GM12874 (cell line): ENCODE measurements around the gene DHRSX.

Experiments used
- TF ChIP-seq, protein P1 (sequence below): IDR thresholded peaks from 2 replicates; pipeline ENCODE4 v1.5.1; 2011; ENCODE audit warnings: low read depth, mild to moderate bottlenecking, control low read depth, low read length, moderate library complexity; ENCODE audit not compliant: insufficient read depth

DHRSX gene

DNA sequence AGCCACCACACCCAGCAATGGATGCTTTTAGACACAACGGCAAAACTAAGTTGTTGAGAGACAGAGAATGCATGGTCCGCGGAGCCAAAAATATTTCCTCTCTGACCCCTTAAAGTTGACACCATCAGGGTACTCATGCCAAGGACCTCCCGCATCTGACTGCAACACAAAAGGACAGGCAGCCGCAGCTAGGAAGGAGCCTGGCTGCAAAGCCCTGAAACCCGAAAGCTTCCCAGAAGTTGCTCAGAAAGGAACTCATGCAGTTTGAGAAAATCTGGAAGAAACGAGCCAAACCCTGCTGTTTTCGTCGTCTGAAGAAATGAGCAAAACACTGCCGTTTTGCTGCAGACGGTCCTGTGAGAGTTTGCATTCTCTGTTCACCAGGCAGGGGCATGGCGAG lies 16.5 kb downstream of the DHRSX start:
- TF ChIP-seq, protein P1, sequence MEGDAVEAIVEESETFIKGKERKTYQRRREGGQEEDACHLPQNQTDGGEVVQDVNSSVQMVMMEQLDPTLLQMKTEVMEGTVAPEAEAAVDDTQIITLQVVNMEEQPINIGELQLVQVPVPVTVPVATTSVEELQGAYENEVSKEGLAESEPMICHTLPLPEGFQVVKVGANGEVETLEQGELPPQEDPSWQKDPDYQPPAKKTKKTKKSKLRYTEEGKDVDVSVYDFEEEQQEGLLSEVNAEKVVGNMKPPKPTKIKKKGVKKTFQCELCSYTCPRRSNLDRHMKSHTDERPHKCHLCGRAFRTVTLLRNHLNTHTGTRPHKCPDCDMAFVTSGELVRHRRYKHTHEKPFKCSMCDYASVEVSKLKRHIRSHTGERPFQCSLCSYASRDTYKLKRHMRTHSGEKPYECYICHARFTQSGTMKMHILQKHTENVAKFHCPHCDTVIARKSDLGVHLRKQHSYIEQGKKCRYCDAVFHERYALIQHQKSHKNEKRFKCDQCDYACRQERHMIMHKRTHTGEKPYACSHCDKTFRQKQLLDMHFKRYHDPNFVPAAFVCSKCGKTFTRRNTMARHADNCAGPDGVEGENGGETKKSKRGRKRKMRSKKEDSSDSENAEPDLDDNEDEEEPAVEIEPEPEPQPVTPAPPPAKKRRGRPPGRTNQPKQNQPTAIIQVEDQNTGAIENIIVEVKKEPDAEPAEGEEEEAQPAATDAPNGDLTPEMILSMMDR: no peak

DNA sequence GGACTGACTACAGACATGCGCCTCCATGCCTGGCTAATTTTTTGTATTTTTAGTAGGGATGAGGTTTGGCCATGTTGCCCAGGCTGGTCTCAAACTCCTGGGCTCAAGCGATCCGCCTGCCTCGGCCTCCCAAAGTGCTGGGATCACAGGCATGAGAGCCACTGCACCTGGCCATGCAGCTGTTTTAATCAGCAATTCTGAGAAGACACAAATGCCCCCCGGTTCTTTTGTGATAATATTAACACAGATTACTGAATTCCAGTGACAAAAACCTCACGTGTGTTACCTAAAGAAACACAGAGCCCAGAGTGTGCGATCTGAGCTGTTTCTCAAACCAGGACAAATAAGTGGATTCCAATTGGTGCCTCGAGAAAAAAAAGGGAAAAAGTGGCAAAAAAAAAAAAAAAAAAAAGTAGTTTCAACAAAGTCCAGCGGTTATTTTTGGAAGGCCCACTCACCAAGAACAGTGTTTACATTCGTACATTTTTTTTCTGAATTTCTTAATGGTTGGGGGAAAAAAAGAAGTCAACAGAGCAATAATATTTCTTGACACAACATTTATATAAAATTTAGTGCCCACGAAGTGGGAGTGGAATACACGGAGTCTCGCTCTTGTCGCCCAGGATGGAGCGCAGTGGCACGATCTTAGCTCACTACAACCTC lies 17.2 kb downstream of the DHRSX start:
- TF ChIP-seq, protein P1: no peak

DNA sequence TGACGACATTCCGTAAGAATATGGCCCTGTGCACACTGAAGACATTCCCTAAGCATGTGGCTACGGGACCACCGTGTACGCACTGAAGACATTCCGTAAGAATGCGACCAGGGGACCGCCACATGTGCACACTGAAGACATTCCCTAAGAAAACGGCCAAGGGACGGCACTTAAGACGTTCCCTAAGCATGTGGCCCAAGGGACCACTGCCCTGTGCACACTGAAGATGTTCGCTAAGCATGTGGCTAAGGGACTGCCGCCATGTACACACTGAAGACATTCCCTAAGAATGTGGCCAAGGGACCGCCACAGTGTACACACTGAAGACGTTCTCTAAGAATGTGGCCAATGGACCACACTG lies 21.4 kb downstream of the DHRSX start:
- TF ChIP-seq, protein P1: no peak

DNA sequence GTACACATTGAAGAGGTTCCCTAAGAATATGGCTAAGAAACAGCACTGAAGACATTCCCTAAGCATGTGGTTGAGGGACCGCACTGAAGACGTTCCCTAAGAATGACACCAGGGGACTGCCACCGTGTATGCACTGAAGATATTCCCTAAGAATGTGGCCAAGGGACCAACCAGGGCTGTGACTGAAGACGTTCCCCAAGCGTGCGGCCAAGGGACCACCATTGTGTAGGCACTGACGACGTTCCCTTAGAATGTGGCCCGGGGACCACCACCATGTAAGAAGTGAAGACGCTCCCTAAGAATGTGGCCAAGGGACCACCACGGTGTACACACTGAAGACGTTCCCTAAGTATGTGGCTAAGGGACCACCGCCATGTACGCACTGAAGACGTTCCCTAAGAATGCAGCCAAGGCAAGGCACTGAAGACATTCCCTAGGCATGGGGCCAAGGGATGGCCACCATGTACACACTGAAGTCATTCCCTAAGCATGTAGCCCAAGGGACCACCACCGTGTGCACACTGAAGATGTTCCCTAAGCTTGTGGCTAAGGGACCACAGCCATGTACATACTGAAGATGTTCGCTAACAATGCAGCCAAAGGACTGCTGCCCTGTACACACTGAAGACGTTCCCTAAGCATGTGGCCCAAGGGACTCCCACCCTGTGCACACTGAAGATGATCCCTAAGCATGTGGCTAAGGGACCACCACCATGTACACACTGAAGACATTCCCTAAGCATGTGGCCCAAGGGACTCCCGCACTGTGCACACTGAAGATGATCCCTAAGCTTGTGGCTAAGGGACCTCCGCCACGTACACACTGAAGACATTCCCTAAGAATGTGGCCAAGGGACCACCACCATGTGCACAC lies 22.0 kb downstream of the DHRSX start:
- TF ChIP-seq, protein P1: no peak

DNA sequence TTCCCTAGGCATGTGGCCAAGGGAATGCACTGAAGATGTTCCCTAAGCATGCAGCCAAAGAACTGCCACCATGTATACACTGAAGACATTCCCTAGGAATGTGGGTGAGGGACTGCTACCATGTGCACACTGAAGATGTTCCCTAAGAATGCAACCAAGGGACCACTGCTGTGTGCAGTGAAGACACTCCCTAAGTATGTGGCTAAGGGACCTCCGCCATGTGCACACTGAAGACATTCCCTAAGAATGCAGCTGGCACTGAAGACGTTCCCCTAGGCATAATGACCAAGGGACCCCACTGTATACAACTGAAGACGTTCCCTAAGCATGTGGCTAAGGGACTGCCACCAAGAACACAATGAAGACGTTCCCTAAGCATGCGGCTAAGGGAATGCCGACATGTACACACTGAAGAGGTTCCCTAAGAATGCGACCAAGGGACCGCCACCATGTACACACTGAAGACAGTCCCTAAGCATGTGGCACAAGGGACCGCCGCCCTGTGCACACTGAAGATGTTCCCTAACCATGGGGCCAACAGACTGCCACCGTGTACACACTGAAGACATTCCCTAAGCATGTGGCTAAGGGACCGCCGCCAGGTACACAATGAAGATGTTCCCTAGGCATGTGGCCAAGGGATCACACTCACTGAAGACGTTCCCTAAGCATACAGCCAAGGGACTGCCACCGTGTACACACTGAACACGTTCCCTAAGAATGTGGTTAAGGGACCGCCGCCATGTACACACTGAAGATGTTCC lies 25.6 kb downstream of the DHRSX start:
- TF ChIP-seq, protein P1: no peak

DNA sequence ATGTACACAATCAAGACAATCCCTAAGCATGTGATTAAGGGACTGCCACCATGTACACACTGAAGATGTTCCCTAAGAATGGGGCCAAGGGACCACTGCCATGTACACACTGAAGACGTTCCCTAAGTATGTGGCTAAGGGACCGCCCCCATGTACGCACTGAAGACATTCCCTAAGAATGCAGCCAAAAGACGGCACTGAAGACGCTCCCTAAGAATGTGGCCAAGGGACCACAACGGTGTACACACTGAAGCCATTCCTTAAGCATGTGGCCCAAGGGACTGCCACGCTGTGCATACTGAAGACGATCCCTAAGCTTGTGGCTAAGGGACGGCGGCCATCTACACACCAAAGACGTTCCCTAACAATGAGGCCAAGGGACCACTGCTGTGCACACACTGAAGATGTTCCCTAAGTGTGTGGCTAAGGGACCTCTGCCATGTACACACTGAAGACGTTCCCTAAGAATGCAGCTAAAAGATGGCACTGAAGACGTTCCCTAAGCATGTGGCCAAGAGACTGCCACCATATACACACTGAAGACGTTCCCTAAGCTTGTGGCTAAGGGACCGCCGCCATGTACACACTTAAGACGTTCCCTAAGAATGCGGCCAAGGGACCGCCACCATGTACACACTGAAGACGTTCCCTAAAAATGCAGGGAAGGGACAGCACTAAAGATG lies 26.4 kb downstream of the DHRSX start:
- TF ChIP-seq, protein P1: no peak

DNA sequence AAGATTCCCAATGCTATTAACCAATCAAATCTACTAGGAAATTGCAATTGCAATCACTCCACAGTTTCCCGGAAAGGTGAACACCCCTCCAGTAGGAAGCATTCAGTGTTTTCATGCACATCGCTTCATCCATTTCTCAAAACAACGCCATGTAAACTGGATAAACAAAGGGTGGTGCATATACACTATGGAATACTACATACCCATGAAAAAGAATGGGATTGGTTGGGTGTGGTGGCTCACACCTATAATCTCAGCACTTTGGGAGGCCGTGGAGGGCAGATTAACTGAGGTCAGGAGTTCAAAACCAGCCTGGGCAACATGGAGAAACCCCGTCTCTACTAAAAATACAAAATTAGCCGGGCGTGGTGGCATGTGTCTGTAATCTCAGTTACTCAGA lies 29.1 kb downstream of the DHRSX start:
- TF ChIP-seq, protein P1: no peak
